IMR-90 (cell line): ENCODE measurements around the gene UBE2K. TPM values are rescaled to one million over a fixed set of nuclear protein-coding genes. Genes with fewer than 3 reads are reported as not detected.
A peak's percentile ranks its signal among the peaks of the same experiment; 100 is the strongest.

ENCODE experiments used
- ATAC-seq: fragments of 200-7000 bp; cut with Tn5 transposase; 2 replicates; pipeline ENCODE4 v1.9.1; 2020; ENCODE audit warnings: low read depth, mild to moderate bottlenecking, moderate library complexity
- BruUV-seq: library from RNA; stranded (reverse); fragments of 400-500 nt; replicated peaks from 2 replicates; lab custom pipeline; 2021; lab: Mats Ljungman, UMichigan
- CTCF ChIA-PET: fragments of 300-600 bp; formaldehyde crosslinking; extraction: SDS; loops from one replicate; lab custom pipeline; 2021; ENCODE audit warnings: antibody characterized with exemption; lab: Yijun Ruan, JAX
- POLR2A ChIA-PET: fragments of 300-600 bp; sonication (Branson Sonifier 250); formaldehyde crosslinking; loops from one replicate; lab custom pipeline; 2022; ENCODE audit warnings: antibody characterized with exemption; ENCODE audit not compliant: unreplicated experiment; lab: Charles Lee
- DNase-seq: peaks from one replicate; pipeline ENCODE4 v3.0.0; 2013
- H2AFZ ChIP-seq: replicated peaks from 2 replicates; pipeline ENCODE3; 2013; ENCODE audit warnings: low read length, mild to moderate bottlenecking; ENCODE audit not compliant: poor library complexity
- H2AK5ac ChIP-seq: 2 replicates; pipeline ENCODE4 v1.6.1; 2013; ENCODE audit warnings: low read depth, low read length, inconsistent platforms
- H2AK9ac ChIP-seq: replicated peaks from 2 replicates; pipeline ENCODE3; 2013; ENCODE audit warnings: mild to moderate bottlenecking, low read depth, low read length, moderate library complexity; ENCODE audit not compliant: poor library complexity
- H2BK120ac ChIP-seq: 2 replicates; pipeline ENCODE4 v1.6.1; 2013; ENCODE audit warnings: low read depth, low read length, inconsistent platforms
- H2BK15ac ChIP-seq: 3 replicates; pipeline ENCODE4 v1.6.1; 2013; ENCODE audit warnings: low read depth, low read length, inconsistent platforms
- H2BK20ac ChIP-seq: 2 replicates; pipeline ENCODE4 v1.6.1; 2013; ENCODE audit warnings: low read depth, mild to moderate bottlenecking, inconsistent platforms, low read length, moderate library complexity
- H2BK5ac ChIP-seq: 2 replicates; pipeline ENCODE4 v1.6.1; 2013; ENCODE audit warnings: mild to moderate bottlenecking, low read depth, low read length, inconsistent platforms; ENCODE audit not compliant: poor library complexity, severe bottlenecking
- H3K14ac ChIP-seq: replicated peaks from 2 replicates; pipeline ENCODE4 v1.6.1; 2013; ENCODE audit warnings: low read depth, low read length, inconsistent platforms
- H3K18ac ChIP-seq: 2 replicates; pipeline ENCODE4 v1.6.1; 2013; ENCODE audit warnings: low read depth, low read length, control low read depth
- H3K23ac ChIP-seq: 2 replicates; pipeline ENCODE4 v1.6.1; 2013; ENCODE audit warnings: low read depth, low read length, inconsistent platforms
- H3K27ac ChIP-seq: 2 replicates; pipeline ENCODE4 v1.5.1; 2013; ENCODE audit warnings: mild to moderate bottlenecking, control low read depth, low read length; ENCODE audit not compliant: insufficient read depth
- H3K27me3 ChIP-seq: 2 replicates; pipeline ENCODE4 v1.6.1; 2013; ENCODE audit warnings: low read length; ENCODE audit not compliant: control insufficient read depth, insufficient read depth
- H3K36me3 ChIP-seq: 2 replicates; pipeline ENCODE4 v1.6.1; 2013; ENCODE audit warnings: low read length, mixed read lengths; ENCODE audit not compliant: control insufficient read depth, insufficient read depth
- H3K4ac ChIP-seq: 2 replicates; pipeline ENCODE4 v1.6.1; 2013; ENCODE audit warnings: low read depth, low read length, inconsistent platforms
- H3K4me1 ChIP-seq: 2 replicates; pipeline ENCODE4 v1.6.1; 2013; ENCODE audit warnings: low read length, mixed read lengths; ENCODE audit not compliant: control insufficient read depth, insufficient read depth
- H3K4me2 ChIP-seq: 2 replicates; pipeline ENCODE4 v1.6.1; 2013; ENCODE audit warnings: low read depth, mild to moderate bottlenecking, control low read depth, low read length, moderate library complexity
- H3K4me3 ChIP-seq: 2 replicates; pipeline ENCODE4 v1.5.1; 2013; ENCODE audit warnings: low read depth, mild to moderate bottlenecking, control low read depth, low read length, moderate library complexity; ENCODE audit not compliant: insufficient read depth
- H3K56ac ChIP-seq: 2 replicates; pipeline ENCODE4 v1.6.1; 2013; ENCODE audit warnings: low read length, inconsistent platforms; ENCODE audit not compliant: insufficient read depth; ENCODE audit errors: extremely low read depth
- H3K79me1 ChIP-seq, 2 experiments: 2 replicates each; pipeline ENCODE4 v1.6.1; 2013; ENCODE audit warnings: low read length in 2 of 2, inconsistent platforms in 1 of 2, low read depth in 1 of 2
- H3K9ac ChIP-seq: 2 replicates; pipeline ENCODE4 v1.6.1; 2013; ENCODE audit warnings: low read depth, low read length, control low read depth
- H3K9me1 ChIP-seq: 2 replicates; pipeline ENCODE4 v1.6.1; 2013; ENCODE audit warnings: low read length, inconsistent platforms; ENCODE audit not compliant: insufficient read depth
- H3K9me3 ChIP-seq: 2 replicates; pipeline ENCODE4 v1.6.1; 2013; ENCODE audit warnings: low read length; ENCODE audit not compliant: control insufficient read depth, insufficient read depth
- H4K20me1 ChIP-seq: 2 replicates; pipeline ENCODE4 v1.6.1; 2013; ENCODE audit warnings: low read length, inconsistent platforms; ENCODE audit not compliant: insufficient read depth
- H4K5ac ChIP-seq: 2 replicates; pipeline ENCODE4 v1.6.1; 2013; ENCODE audit warnings: mild to moderate bottlenecking, low read depth, low read length, control low read depth
- H4K8ac ChIP-seq, 2 experiments: 2 replicates each; pipeline ENCODE4 v1.6.1; 2013; ENCODE audit warnings: low read depth in 2 of 2, low read length in 2 of 2, control low read depth in 1 of 2, inconsistent platforms in 1 of 2
- H4K91ac ChIP-seq: 2 replicates; pipeline ENCODE4 v1.6.1; 2013; ENCODE audit warnings: low read depth, low read length, inconsistent platforms; ENCODE audit not compliant: insufficient read depth
- MXI1 ChIP-seq: IDR thresholded peaks from 2 replicates; pipeline ENCODE4 v1.6.1; 2012; ENCODE audit warnings: low read depth, mild to moderate bottlenecking, low read length, moderate library complexity, borderline replicate concordance
- RAD21 ChIP-seq: IDR thresholded peaks from 2 replicates; pipeline ENCODE4 v1.6.1; 2012; ENCODE audit warnings: low read length, improper control_type of control experiment
- RCOR1 ChIP-seq: IDR thresholded peaks from 2 replicates; pipeline ENCODE4 v1.6.1; 2012; ENCODE audit warnings: mild to moderate bottlenecking, low read length, improper control_type of control experiment; ENCODE audit not compliant: insufficient replicate concordance
- RFX5 ChIP-seq: IDR thresholded peaks from 2 replicates; pipeline ENCODE4 v1.8.0; 2012; ENCODE audit warnings: low read depth, mild to moderate bottlenecking, low read length, moderate library complexity
- WGBS, 2 experiments: methylation state at CpG; one replicate each; pipeline versions ENCODE4 v1.1.5 to v1.1.7; 2013; ENCODE audit warnings: missing lambda C conversion rate in 2 of 2; ENCODE audit not compliant: insufficient read length in 1 of 2; ENCODE audit errors: extremely low coverage in 2 of 2; 5-methylcytosine and 5-hydroxymethylcytosine counted together
- dilution Hi-C: fragments of 300-500 bp; cut with HindIII; formaldehyde crosslinking; loops from one replicate; pipeline ENCODE4 v1.14.3; 2018; ENCODE audit warnings: low sequenced_read_pairs; ENCODE audit not compliant: unreplicated experiment
- in situ Hi-C: fragments of 300-500 bp; cut with MboI; formaldehyde crosslinking; loops from 3 replicates; pipeline ENCODE4 v1.14.3; 2019; ENCODE audit warnings: low sequenced_read_pairs, inconsistent platforms, mixed read lengths
- intact Hi-C: fragments of 100-400 bp; cut with micrococcal nuclease; formaldehyde crosslinking; loops from 2 replicates; pipeline ENCODE4 v1.10.0; 2022
- polyA plus RNA-seq, 3 experiments: library from polyadenylated mRNA; depleted of rRNA; stranded (reverse); fragments of >200 nt; gene quantifications; 2 replicates each; pipeline ENCODE4 v1.2.3, GENCODE V29; 2012; ENCODE audit warnings: low replicate concordance in 1 of 3
- total RNA-seq: library from RNA; depleted of rRNA; stranded (reverse); fragments of >200 nt; gene quantifications from 2 replicates; pipeline ENCODE4 v1.2.3, GENCODE V29; 2012
- TF ChIP-seq, protein P1 (sequence below): fragments of 150-350 bp; IDR thresholded peaks from 2 replicates; pipeline ENCODE4 v1.6.1; 2016; ENCODE audit warnings: low read depth, mild to moderate bottlenecking, low read length, moderate library complexity, borderline replicate concordance

The UBE2K gene
- total and polyA plus RNA-seq, 2 of the 4 experiments (the other 2 are of a cell fraction): 17.7 to 44.8 TPM

DNA sequence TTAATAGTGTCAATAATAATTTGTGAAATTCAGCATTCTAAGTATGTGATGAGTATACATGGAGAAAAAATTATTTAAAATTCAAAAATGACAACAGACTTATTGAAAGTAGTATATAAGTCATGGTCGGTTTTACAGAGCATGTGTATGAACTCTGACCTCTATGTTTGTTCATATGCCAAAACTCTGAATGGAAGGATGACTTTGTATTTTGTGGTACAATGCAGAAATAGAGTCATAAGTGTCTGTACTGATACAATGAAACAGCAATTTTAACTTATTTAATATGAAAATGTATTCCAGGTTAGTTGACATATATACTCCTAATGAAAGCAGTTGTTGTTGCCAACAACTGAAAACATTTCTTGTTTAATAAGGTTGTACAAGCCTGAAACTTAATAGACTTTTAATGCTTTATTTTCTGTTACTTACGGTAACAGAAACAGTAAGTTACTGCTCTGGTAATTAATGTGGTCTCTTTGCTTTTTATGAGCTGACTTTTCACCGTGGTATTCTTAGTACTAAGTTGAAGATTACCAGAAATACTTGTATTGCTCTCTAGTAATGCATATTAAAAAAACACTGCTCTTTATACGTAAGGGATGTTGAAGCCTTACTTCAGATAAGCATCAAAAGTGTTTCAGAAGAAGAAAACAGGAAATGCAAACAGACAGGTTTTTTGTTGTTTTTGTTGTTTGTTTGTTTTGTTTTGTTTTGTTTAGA, 1.9 kb downstream of the UBE2K start:
- Histone ChIP-seq H3K79me1 (peaks cover 2 to 10% of the 10 kb centered on the region in 2 experiments; a peak in 3 of 4 replicates), H3K56ac (no peak overlapping the region), H4K8ac (no peak overlapping the region), H2AK9ac (no peak overlapping the region), H2BK15ac (no peak overlapping the region), H3K9ac (peak overlapping the region; percentile 97; the same call in 1 of the 2 replicates), H3K14ac (no peak overlapping the region), H3K9me1 (no peaks in the 10 kb centered on the region), H4K20me1 (peaks cover 61% of the 10 kb centered on the region), H4K5ac (no peak overlapping the region), H2BK5ac (peak overlapping the region; percentile 11), H2AFZ (no peak overlapping the region), H3K9me3 (no peaks in the 10 kb centered on the region), H3K4me3 (peak overlapping the region; percentile 90), H2BK120ac (no peak overlapping the region), H3K4me2 (peak overlapping the region; percentile 100), H4K91ac (no peak overlapping the region), H3K27ac (no peak overlapping the region), H3K4ac (no peak overlapping the region), H3K23ac (no peak overlapping the region; the same call in 1 of the 2 replicates), H2BK20ac (no peak overlapping the region), H2AK5ac (no peak overlapping the region), H3K36me3 (peaks cover 8% of the 10 kb centered on the region; the same call in 1 of the 2 replicates), H3K4me1 (peaks cover 6% of the 10 kb centered on the region), H3K27me3 (no peaks in the 10 kb centered on the region), H3K18ac (no peak overlapping the region)
- ChIA-PET CTCF (interaction anchor here (0.6 kb wide), 1 partner anchor 292 kb away, joined by 3 read pairs; no protein-coding TSS in a partner anchor), POLR2A (no interaction called here)
- WGBS, 2 experiments: no CpG with 5 or more reads among the region's 4 CpGs
- intact Hi-C loops: loop anchor here (2.0 to 10.0 kb wide), 3 partner anchors 173 to 355 kb away; partner anchors contain the start of genes N4BP2 and UGDH
- no peak for TF ChIP-seq RFX5
- TF ChIP-seq RCOR1: no peak
- TF ChIP-seq, protein P1, sequence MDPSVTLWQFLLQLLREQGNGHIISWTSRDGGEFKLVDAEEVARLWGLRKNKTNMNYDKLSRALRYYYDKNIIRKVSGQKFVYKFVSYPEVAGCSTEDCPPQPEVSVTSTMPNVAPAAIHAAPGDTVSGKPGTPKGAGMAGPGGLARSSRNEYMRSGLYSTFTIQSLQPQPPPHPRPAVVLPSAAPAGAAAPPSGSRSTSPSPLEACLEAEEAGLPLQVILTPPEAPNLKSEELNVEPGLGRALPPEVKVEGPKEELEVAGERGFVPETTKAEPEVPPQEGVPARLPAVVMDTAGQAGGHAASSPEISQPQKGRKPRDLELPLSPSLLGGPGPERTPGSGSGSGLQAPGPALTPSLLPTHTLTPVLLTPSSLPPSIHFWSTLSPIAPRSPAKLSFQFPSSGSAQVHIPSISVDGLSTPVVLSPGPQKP: no peak
- no peak for TF ChIP-seq MXI1
- TF ChIP-seq RAD21: no peak
- DNase-seq: peak; percentile 41
- BruUV-seq: no TSS peak
- in situ Hi-C loops: loop anchor here (25.0 kb wide), 1 partner anchor 612 kb away; no protein-coding TSS in a partner anchor
- ATAC-seq: no peak
- dilution Hi-C loops: no loop called here
